HCEC 1CT (cell line): ENCODE results near the gene MAP3K21.

Source experiments
- DNase-seq: peaks from one replicate; pipeline ENCODE4 v3.0.0-alpha.2; 2017

Gene MAP3K21

GRCh38 chr1:233390842-233391737 is 63.6 kb downstream of the MAP3K21 start:
- DNase-seq = no peak

DNA sequence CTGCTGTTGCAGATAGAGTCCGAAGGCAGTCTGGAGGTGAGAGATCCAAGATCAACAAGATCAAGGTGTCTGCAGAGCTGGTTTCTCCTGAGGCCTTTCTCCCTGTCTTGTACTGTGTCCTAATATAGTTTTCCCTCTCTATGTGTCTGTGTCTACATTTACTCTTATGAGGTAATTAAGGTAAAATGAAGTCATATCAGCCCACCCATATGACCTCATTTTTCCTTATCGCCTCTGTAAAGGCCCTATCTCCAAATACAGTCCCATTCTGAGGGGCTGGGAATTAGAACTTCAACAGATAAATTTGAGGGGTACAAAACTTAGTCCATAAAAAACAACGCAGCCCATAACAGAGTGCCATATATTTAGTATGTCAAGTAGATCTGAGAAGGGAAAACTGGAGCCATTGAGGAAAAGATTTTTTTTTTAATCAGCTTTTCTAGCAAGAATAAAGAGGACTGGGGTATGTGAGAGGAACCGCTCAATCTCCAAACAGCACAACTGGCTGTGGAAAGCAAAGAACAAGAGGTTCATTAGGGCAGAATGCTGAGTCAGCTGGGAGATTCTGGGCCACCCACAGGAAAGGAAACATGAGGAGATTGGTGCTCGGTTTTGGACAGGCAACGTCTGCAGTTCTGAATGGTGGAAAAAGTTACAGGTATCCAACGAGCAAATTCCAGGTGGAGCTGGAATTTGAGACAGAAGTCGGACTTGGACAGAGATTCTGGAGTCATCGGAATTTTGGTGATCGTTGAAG is 65.7 kb downstream of the MAP3K21 start:
- DNase-seq = no peak

GRCh38 chr1:233393926-233394680 is 66.6 kb downstream of the MAP3K21 start:
- DNase-seq = no peak

DNA sequence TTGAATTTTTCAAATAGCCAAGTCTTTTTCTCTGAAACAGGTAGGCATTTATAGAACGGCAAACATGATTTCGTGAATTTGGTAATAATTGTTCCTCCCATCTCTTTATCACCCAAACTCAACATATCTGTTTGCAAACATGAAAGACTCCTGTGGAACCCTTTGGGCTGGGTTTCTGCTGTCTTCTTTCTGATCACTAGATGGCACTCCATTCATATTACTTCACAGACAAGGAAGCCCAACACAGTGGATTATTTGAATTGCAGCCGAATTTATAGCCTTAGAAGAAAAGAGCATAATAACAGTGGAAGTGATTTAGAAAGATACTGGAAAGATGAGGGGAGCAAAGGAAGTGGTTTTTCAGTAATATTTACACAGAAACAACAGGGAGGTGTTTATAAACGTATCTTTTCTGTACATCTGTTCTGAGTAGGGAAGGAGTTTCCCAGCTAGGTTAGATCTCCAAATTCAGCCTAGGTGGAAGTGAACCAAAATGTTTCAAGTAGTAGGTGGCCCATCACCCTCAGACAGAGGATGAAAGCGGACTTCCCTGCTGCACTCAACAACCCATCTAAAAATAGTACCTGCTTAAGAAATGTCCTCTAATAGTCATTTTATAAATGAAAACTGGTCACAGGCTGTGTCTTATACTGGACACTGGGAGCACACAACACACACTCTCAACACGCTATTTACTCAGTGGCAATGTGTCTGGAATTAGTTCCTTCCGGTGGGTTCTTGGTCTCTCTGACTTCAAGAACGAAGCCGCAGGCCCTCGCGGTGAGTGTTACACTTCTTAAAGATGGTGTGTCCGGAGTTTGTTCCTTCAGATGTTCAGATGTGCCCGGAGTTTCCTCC is 67.6 kb downstream of the MAP3K21 start:
- DNase-seq = peak; percentile 43

DNA sequence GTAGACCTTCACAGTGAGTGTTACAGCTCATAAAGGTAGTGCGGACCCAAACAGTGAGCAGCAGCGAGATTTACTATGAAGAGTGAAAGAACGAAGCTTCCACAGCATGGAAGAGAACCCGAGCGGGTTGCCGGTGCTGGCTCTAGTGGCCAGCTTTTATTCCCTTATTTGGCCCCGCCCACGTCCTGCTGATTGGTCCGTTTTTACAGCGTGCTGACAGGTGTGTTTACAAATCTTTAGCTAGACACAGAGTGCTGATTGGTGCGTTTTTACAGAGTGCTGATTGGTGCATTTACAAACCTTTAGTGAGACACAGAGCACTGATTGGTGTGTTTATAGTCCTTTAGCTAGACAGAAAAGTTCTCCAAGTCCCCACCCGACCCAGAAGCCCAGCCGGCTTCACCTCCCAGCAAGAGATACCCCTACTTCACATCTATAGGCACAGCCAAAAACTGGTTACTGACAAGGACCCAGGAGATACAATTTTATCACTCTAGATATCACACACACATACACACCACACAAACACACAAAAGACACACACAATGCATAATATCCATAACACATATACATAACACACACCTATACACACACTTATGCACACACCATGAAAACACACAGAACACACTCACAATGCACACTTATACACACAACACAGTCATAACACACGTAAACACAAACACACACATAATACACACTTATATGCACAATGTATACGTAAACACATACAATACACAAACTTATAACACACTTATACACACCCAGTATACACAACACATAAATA is 68.5 kb downstream of the MAP3K21 start:
- no peak for DNase-seq

DNA sequence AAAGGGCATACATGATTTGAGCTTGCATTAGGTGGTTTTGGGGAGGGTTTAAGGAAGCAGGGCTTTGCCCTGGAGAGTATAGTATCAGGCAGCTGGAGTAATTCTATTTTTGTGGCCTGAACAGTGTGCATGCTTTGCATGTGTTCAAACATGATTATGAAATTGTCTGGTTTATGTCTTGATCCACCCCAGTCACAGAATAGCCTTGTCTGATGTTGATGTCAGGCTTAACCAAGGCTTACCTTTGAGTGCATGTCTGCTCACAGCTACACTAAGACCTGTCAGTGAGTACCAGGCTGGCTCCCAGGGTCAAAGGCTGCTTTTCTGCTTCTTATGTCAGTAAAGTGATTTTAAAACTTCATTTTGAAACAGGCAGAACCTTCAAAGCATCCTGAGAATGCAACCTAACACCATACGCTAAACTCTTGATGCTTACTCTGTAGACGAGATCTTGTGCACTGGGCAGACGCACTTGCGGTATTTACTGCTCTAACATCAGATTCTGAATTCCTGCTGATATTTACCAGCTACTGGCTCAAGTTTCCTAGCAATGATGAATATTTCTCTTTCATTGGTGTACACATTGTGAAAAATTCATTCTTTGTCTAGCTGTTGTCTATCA is 78.9 kb downstream of the MAP3K21 start:
- DNase-seq = no peak

DNA sequence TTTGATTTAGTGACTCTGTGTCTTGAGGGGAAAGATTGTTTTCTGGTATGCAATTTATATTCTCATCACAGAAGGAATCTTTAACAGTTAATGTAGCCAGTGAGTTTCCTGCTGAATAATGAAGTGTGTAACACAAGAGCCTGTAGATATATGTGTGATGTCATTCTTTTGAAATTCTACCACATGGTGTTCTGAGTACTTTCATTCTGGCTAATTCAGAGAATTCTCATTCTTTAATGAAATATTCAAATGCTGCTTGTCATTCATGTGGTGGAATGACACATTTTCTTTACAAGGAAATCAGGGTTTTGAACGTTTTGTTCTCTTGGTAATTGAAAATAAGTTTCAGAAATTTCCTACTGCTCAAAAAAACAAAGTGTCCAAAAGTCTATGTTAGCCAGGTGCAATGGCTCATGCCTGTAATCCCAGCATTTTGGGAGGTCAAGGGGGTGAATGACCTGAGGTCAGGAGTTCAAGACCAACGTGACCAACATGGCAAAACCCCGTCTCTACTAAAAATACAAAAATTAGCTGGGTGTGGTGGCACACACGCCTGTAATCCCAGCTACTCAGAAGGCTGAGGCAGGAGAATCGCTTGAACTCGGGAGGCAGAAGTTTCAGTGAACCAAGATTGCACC is 79.6 kb downstream of the MAP3K21 start:
- no peak for DNase-seq

- no peak for DNase-seq
These were observed 82.0 kb downstream of the MAP3K21 start for GRCh38 chr1:233409540-233409939.

GRCh38 chr1:233410906-233411305 is 83.4 kb downstream of the MAP3K21 start:
- no peak for DNase-seq

DNA sequence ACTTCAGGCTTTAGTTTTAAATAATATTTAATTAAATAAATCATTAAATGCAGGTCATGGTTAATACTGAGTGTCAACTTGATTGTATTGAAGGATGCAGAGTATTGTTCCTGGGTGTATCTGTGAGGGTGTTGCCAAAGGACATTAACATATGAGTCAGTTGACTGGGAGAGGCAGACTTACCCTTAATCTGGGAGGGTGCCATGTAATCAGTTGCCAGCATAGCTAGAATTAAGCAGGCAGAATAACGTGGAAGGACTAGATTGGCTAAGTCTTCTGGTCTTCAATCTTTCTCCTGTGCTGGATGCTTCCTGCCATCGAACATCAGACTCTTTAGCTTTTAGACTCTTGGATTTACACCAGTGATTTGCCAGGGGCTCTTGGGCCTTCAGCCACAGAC is 85.3 kb downstream of the MAP3K21 start:
- no peak for DNase-seq

DNA sequence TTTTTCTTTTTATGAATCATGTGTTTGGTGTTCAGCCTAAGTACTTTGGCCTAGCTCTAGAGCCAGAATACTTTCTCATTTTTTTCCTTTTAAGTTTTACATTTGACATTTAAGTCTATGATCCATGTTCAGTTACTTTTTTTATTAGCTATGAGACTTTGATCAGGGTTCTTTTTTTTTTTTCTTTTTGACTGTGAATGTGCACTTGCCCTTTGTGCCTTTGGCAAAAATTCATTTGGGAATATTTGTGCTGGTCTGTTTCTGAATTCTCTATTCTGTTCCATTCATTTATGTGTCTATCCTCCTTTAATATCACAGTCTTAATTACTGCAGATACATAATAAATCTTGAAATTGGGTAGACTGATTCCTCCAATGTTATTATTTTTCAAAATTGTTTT is 93.8 kb downstream of the MAP3K21 start:
- no peak for DNase-seq

- DNase-seq = no peak
These were observed 97.3 kb downstream of the MAP3K21 start for GRCh38 chr1:233424779-233425178.

- DNase-seq = no peak
These were observed 100.4 kb downstream of the MAP3K21 start for GRCh38 chr1:233427907-233428306.

GRCh38 chr1:233431753-233432403 is 104.4 kb downstream of the MAP3K21 start:
- no peak for DNase-seq

DNA sequence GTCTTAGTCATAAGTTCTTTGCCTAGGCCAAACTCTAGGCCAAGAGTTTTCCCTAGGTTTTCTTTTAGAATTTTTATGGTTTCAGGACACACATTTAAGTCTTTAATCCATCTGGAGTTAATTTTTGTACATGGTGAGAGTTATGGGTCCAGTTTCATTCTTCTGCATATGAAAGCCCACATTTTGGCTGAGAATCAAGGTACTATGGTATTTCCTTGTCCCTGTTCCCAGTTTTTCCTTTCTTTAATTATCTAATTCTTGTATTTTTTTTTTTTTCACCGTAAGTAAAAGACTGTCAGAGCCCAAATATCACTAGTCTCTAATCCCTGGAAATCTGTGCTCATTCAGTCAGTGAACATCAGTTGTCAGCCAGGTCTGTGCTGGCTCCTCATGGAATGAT is 105.4 kb downstream of the MAP3K21 start:
- no peak for DNase-seq

GRCh38 chr1:233433436-233434210 is 106.1 kb downstream of the MAP3K21 start:
- DNase-seq = no peak
